ENCODE results near the gene SPOCK1.

Gene SPOCK1

GRCh38 chr5:137155261-137156000 lies 343.7 kb downstream of the SPOCK1 start:
- DNase-seq (ENCODE audit: low read depth in 2 of 2), result no peak

GRCh38 chr5:137152616-137153015 lies 346.5 kb downstream of the SPOCK1 start:
- no peak for DNase-seq (ENCODE audit: low read depth in 2 of 2)

- no peak for DNase-seq (ENCODE audit: low read depth in 2 of 2)
Observed at GRCh38 chr5:137148655-137149054, 350.5 kb downstream of the SPOCK1 start.

- DNase-seq (ENCODE audit: low read depth in 2 of 2), result no peak
Observed at GRCh38 chr5:137148159-137148558, 351.0 kb downstream of the SPOCK1 start.

- no peak for DNase-seq (ENCODE audit: low read depth in 2 of 2)
Observed at GRCh38 chr5:137147346-137147745, 351.8 kb downstream of the SPOCK1 start.

GRCh38 chr5:137146402-137146890 lies 352.7 kb downstream of the SPOCK1 start:
- no peak for DNase-seq (ENCODE audit: low read depth in 2 of 2)

- no peak for DNase-seq (ENCODE audit: low read depth in 2 of 2)
Observed at GRCh38 chr5:137145721-137146120, 353.4 kb downstream of the SPOCK1 start.

- DNase-seq (ENCODE audit: low read depth in 2 of 2), result no peak
Observed at GRCh38 chr5:137144656-137145055, 354.5 kb downstream of the SPOCK1 start.

GRCh38 chr5:137142764-137143605 lies 356.1 kb downstream of the SPOCK1 start:
- DNase-seq (ENCODE audit: low read depth in 2 of 2), result no peak

- no peak for DNase-seq (ENCODE audit: low read depth in 2 of 2)
Observed at GRCh38 chr5:137142346-137142745, 356.8 kb downstream of the SPOCK1 start.

- DNase-seq (ENCODE audit: low read depth in 2 of 2), result no peak
Observed at GRCh38 chr5:137141779-137142178, 357.3 kb downstream of the SPOCK1 start.

- DNase-seq (ENCODE audit: low read depth in 2 of 2), result no peak
Observed at GRCh38 chr5:137136991-137137632, 362.0 kb downstream of the SPOCK1 start.

GRCh38 chr5:137134920-137135532 lies 364.1 kb downstream of the SPOCK1 start:
- DNase-seq (ENCODE audit: low read depth in 2 of 2), result no peak

- no peak for DNase-seq (ENCODE audit: low read depth in 2 of 2)
Observed at GRCh38 chr5:137129886-137130680, 369.0 kb downstream of the SPOCK1 start.

- no peak for DNase-seq (ENCODE audit: low read depth in 2 of 2)
Observed at GRCh38 chr5:137128012-137128411, 371.1 kb downstream of the SPOCK1 start.

- no peak for DNase-seq (ENCODE audit: low read depth in 2 of 2)
Observed at GRCh38 chr5:137126829-137127228, 372.3 kb downstream of the SPOCK1 start.

- no peak for DNase-seq (ENCODE audit: low read depth in 2 of 2)
Observed at GRCh38 chr5:137122558-137122957, 376.6 kb downstream of the SPOCK1 start.

- no peak for DNase-seq (ENCODE audit: low read depth in 2 of 2)
Observed at GRCh38 chr5:137122075-137122474, 377.1 kb downstream of the SPOCK1 start.

GRCh38 chr5:137119321-137119720 lies 379.8 kb downstream of the SPOCK1 start:
- DNase-seq (ENCODE audit: low read depth in 2 of 2), result no peak

- no peak for DNase-seq (ENCODE audit: low read depth in 2 of 2)
Observed at GRCh38 chr5:137118629-137119028, 380.5 kb downstream of the SPOCK1 start.

- DNase-seq (ENCODE audit: low read depth in 2 of 2), result no peak
Observed at GRCh38 chr5:137115152-137115551, 384.0 kb downstream of the SPOCK1 start.
